Upper lobe of left lung (tissue), 6 donors: ENCODE measurements around the gene MBP. TPM values are rescaled to one million over a fixed set of nuclear protein-coding genes. Genes with fewer than 3 reads are reported as not detected.
"Not testable (repeated sequence)": the region's sequence is repeated elsewhere in the genome, so short reads cannot be mapped to it uniquely, and the experiment has no call there.

Experiments
- ATAC-seq, 2 donors: fragments of 200-7000 bp; cut with Tn5 transposase; one replicate each; pipeline ENCODE4 v1.9.1; 2022; ENCODE audit warnings: mild to moderate bottlenecking in 2 of 2, moderate library complexity in 2 of 2; ENCODE audit not compliant: low FRiP score in 2 of 2
- DNase-seq, 2 donors: peaks; one replicate each; pipeline ENCODE4 v3.0.0-alpha.2; 2019 to 2020
- H3K27ac ChIP-seq, 4 donors: fragments of 200-600 bp; sonication (generic); one replicate each; pipeline ENCODE4 v1.5.1; 2016 to 2019
- H3K27me3 ChIP-seq, 4 donors: fragments of 200-600 bp; sonication (generic); one replicate each; pipeline ENCODE4 v1.5.1; 2017 to 2019
- H3K36me3 ChIP-seq, 4 donors: fragments of 200-600 bp; sonication (generic); one replicate each; pipeline ENCODE4 v1.5.1; 2016 to 2019
- H3K4me1 ChIP-seq, 4 donors: fragments of 200-600 bp; sonication (generic); one replicate each; pipeline ENCODE4 v1.5.1; 2018 to 2019
- H3K4me3 ChIP-seq, 4 donors: fragments of 200-600 bp; sonication (generic); one replicate each; pipeline ENCODE4 v1.5.1; 2017 to 2019; ENCODE audit warnings: mild to moderate bottlenecking in 2 of 4, moderate library complexity in 1 of 4
- H3K9me3 ChIP-seq, 4 donors: fragments of 200-600 bp; sonication (generic); one replicate each; pipeline ENCODE4 v1.5.1; 2018 to 2019
- EP300 ChIP-seq, 4 donors: sonication (generic); formaldehyde crosslinking; IDR thresholded peaks; one replicate each; pipeline ENCODE4 v1.5.1; 2017; ENCODE audit warnings: antibody characterized with exemption in 4 of 4, control low read depth in 2 of 4
- POLR2A ChIP-seq, 4 donors: fragments of 450-650 bp; IDR thresholded peaks; one replicate each; pipeline ENCODE4 v1.5.1; 2016 to 2017; ENCODE audit warnings: antibody characterized with exemption in 4 of 4, mild to moderate bottlenecking in 2 of 4
- POLR2AphosphoS5 ChIP-seq, 2 donors: sonication (generic); formaldehyde crosslinking; IDR thresholded peaks; one replicate each; pipeline ENCODE4 v1.5.1; 2017; ENCODE audit warnings: antibody characterized with exemption in 2 of 2
- WGBS, 2 donors: methylation state at CpG; one replicate each; pipeline ENCODE4 v1.1.5; 2017 to 2018; 5-methylcytosine and 5-hydroxymethylcytosine counted together
- total RNA-seq, 6 donors: library from RNA; depleted of rRNA in 4 of 6; stranded (reverse); fragments of >200 nt in 4 of 6; gene quantifications; one replicate each; pipeline versions ENCODE4 v1.1.0 to v1.2.1, GENCODE V29; 2016 to 2021
- TF ChIP-seq, protein P1 (sequence below), 6 experiments: fragments of 450-650 bp in 4 of 6; fragments of 200-600 bp in 2 of 6; sonication (generic) in 2 of 6; IDR thresholded peaks; one replicate each; pipeline ENCODE4 v1.5.1; 2016 to 2019; ENCODE audit warnings: antibody characterized with exemption in 6 of 6
- donor health status: DM: no; HTN: no; CAD: no; lungs with moderate emphysema.
- donor health status: DM: no; HTN: yes; CAD: no; lungs with severe emphysema.

Gene MBP
- total RNA-seq, 6 donors from 2014 or later = 55.5 to 87.6 (median 68.8) TPM

DNA sequence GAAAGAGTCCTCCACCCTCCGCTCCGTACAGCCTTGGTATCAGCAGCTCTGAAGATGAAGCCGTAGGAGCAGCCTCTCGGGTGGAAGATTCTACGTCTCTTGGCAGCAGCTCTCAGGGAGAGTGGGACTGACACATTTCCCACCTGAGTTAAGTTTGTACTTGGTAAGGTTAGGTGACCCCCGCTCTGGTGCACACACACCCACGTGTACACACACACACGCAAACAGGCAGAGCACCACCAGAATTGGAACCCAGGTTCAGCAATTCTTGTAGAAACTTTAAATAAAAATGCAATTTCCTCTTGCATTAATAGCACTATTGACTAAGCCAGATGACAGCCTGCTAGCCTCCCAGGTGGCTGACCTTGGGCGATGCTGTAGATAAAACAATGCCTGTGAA lies 111.5 kb downstream of the MBP start:
- no peak overlapping the region for H3K4me3 ChIP-seq
- DNase-seq = no peak
- H3K9me3 ChIP-seq = no peaks in the 10 kb centered on the region
- 94 to 97% methylated on average over 6 to 9 of the region's 9 CpGs for WGBS, 2 donors
- H3K4me1 ChIP-seq = peaks cover 0 to 8% (median 4%) of the 10 kb centered on the region in 4 donors
- H3K27me3 ChIP-seq = no peaks in the 10 kb centered on the region
- no peak for ATAC-seq
- H3K36me3 ChIP-seq = peaks cover 0 to 24% (median 18%) of the 10 kb centered on the region in 4 donors
- no peak overlapping the region for H3K27ac ChIP-seq
- TF ChIP-seq POLR2A (IDR thresholded peaks at IDR 0.05) (no peak), EP300 (IDR thresholded peaks at IDR 0.05) (no peak), POLR2AphosphoS5 (IDR thresholded peaks at IDR 0.05) (no peak)
- TF ChIP-seq, protein P1, sequence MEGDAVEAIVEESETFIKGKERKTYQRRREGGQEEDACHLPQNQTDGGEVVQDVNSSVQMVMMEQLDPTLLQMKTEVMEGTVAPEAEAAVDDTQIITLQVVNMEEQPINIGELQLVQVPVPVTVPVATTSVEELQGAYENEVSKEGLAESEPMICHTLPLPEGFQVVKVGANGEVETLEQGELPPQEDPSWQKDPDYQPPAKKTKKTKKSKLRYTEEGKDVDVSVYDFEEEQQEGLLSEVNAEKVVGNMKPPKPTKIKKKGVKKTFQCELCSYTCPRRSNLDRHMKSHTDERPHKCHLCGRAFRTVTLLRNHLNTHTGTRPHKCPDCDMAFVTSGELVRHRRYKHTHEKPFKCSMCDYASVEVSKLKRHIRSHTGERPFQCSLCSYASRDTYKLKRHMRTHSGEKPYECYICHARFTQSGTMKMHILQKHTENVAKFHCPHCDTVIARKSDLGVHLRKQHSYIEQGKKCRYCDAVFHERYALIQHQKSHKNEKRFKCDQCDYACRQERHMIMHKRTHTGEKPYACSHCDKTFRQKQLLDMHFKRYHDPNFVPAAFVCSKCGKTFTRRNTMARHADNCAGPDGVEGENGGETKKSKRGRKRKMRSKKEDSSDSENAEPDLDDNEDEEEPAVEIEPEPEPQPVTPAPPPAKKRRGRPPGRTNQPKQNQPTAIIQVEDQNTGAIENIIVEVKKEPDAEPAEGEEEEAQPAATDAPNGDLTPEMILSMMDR (IDR thresholded peaks at IDR 0.05) = no peak

DNA sequence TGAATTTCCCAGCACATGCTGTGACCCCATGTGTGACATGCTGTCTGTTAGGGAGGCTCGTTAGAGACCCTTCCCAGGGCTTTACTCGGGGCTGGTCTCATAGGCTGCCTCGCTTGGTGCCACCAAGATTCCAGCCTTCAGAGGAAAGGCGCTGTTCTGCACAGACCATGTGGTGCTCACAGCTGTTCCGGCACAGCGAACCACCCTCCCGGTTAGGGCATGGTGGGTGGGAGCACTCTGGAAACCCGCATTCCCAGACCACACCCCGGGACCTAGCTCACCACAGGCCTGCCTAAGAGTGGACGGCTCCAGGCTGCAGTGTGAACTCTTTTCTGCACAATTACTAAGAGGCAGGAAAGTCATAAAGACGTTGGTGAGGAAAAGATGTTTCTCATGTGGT lies 112.0 kb downstream of the MBP start:
- peaks cover 0 to 21% (median 18%) of the 10 kb centered on the region in 4 donors for H3K36me3 ChIP-seq
- H3K4me3 ChIP-seq = no peak overlapping the region
- H3K27ac ChIP-seq = no peak overlapping the region
- H3K4me1 ChIP-seq = peaks cover 0 to 12% (median 4%) of the 10 kb centered on the region in 4 donors
- no peak for TF ChIP-seq EP300 (IDR thresholded peaks at IDR 0.05)
- no peak for TF ChIP-seq POLR2AphosphoS5 (IDR thresholded peaks at IDR 0.05)
- TF ChIP-seq POLR2A (IDR thresholded peaks at IDR 0.05) = no peak
- no peaks in the 10 kb centered on the region for H3K27me3 ChIP-seq
- peak in 1 of 2 donors; percentile 11 for ATAC-seq
- WGBS, 2 donors = 84 to 90% methylated on average over 3 to 10 of the region's 11 CpGs
- no peaks in the 10 kb centered on the region for H3K9me3 ChIP-seq
- no peak for DNase-seq

DNA sequence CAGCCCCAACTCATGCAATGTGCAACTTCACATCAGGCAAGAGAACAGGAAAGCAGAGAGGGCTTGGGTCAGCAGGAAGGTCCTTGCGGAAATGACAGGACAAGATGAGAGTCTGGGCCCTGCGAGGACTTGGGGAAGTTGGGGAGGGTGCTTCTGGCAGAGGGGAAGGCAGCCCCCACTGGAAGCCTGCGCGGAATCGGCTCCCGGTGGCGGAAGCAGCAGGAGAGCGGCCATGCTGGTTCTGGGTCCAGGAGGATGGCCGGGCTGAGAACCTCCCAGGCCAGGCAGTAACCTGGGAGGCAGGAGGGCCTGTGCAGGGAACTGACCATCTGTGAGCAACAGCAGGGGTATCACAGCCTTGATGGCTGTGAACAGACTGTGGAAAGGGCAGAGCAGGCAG lies 112.9 kb downstream of the MBP start:
- Histone ChIP-seq H3K36me3 (peaks cover 0 to 18% (median 13%) of the 10 kb centered on the region in 4 donors), H3K27ac (no peak overlapping the region), H3K9me3 (no peaks in the 10 kb centered on the region), H3K4me3 (no peak overlapping the region), H3K4me1 (peaks cover under 1 to 12% (median 7%) of the 10 kb centered on the region in 4 donors), H3K27me3 (no peaks in the 10 kb centered on the region)
- TF ChIP-seq EP300 (IDR thresholded peaks at IDR 0.05) (no peak), POLR2AphosphoS5 (IDR thresholded peaks at IDR 0.05) (no peak), POLR2A (IDR thresholded peaks at IDR 0.05) (no peak)
- TF ChIP-seq, protein P1 (IDR thresholded peaks at IDR 0.05) = no peak
- 89 to 97% methylated on average over 8 to 9 of the region's 9 CpGs for WGBS, 2 donors
- ATAC-seq (no peak), DNase-seq (no peak)

DNA sequence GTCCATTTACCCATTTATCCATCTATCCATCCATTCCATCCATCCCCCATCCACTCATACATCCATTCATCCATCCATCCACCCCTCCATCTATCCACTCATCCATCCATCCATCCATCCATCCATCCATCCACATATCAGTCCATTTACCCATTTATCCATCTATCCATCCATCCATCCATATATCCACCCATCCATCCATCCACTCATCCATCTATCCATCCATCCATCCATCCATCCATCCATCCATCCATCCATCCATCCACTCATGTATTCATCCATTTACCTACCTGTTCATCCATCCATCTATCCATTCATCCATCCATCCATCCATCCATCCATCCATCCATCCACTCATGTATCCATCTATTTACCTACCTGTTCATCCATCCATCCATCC lies 113.9 kb downstream of the MBP start:
- not testable (repeated sequence) for H3K27ac ChIP-seq, H3K9me3 ChIP-seq, H3K27me3 ChIP-seq, DNase-seq, ATAC-seq, H3K4me3 ChIP-seq
- H3K4me1 ChIP-seq = peaks cover 11 to 22% (median 17%) of the 10 kb centered on the region in 4 donors
- peaks cover 0 to 15% (median 9%) of the 10 kb centered on the region in 4 donors for H3K36me3 ChIP-seq

DNA sequence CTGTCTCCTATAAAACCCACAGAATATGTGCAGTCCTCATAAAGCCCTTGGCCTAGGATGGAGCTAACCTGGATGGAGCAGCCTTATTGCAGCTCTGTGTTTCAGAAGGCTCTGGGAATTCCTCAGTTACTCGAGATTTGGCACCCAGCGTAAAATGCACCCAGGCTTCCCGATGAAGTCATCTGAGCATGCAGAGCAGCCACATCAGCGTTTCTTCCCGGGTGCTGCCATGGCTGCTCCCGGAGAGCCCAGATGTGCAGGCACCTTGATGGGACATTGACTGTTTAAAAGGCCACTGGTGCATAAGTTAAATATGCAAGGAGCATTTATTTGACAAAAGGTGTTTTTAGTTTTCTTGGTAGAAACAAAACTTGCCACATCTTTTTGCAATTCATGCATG lies 115.2 kb downstream of the MBP start:
- DNase-seq (no peak), ATAC-seq (no peak)
- no peaks in the 10 kb centered on the region for H3K9me3 ChIP-seq
- H3K4me1 ChIP-seq = peaks cover 17 to 31% (median 27%) of the 10 kb centered on the region in 4 donors
- H3K27ac ChIP-seq = no peak overlapping the region
- no peaks in the 10 kb centered on the region for H3K27me3 ChIP-seq
- no peak overlapping the region for H3K4me3 ChIP-seq
- peaks cover 0 to 15% (median 9%) of the 10 kb centered on the region in 4 donors for H3K36me3 ChIP-seq
- TF ChIP-seq, protein P1 (IDR thresholded peaks at IDR 0.05) = no peak
- TF ChIP-seq POLR2AphosphoS5 (IDR thresholded peaks at IDR 0.05) (no peak), POLR2A (IDR thresholded peaks at IDR 0.05) (no peak), EP300 (IDR thresholded peaks at IDR 0.05) (no peak)
- 78 to 95% methylated on average over 3 to 6 of the region's 6 CpGs for WGBS, 2 donors

DNA sequence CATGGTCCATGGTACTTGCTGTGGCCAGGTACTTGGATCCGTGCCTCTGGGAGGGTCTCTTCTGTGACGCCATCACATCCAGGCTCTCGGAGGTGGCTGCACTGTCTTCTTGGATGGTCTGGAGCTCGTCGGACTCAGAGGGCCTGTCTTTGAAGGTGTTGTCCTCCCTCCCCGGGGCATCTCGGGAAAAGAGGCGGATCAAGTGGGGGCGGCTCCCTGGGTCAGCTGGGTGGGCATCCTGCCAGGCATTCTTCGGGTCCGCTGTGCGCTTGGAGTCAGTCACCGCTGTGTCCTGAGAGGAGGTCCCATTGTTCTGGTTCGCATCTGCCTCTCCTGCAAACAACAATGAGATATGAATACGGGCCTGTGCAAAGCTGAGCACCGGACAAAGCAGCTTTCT lies 115.6 kb downstream of the MBP start:
- no peaks in the 10 kb centered on the region for H3K27me3 ChIP-seq
- peak overlapping the region in 1 of 4 donors; percentile 21 for H3K27ac ChIP-seq
- H3K9me3 ChIP-seq = no peaks in the 10 kb centered on the region
- H3K4me3 ChIP-seq = no peak overlapping the region
- TF ChIP-seq, protein P1 (IDR thresholded peaks at IDR 0.05) = no peak
- TF ChIP-seq POLR2A (IDR thresholded peaks at IDR 0.05) (no peak), POLR2AphosphoS5 (IDR thresholded peaks at IDR 0.05) (no peak), EP300 (IDR thresholded peaks at IDR 0.05) (no peak)
- peaks cover 0 to 15% (median 9%) of the 10 kb centered on the region in 4 donors for H3K36me3 ChIP-seq
- DNase-seq (no peak), ATAC-seq (no peak)
- WGBS, 2 donors = 88 to 91% methylated on average over 13 to 16 of the region's 16 CpGs
- H3K4me1 ChIP-seq = peaks cover 17 to 31% (median 27%) of the 10 kb centered on the region in 4 donors
